Fibroblast of lung (primary cell): Measurements from ENCODE around the gene RCAN1.

Experiments used
- CTCF ChIP-seq, 2 donors: IDR thresholded peaks in 1 of 2; conservative IDR thresholded peaks in 1 of 2; 1 replicate in 1 of 2; 2 replicates in 1 of 2; pipeline ENCODE4 v1.5.1; 2011 to 2012; ENCODE audit warnings: low read length in 2 of 2, control low read depth in 1 of 2, inconsistent platforms in 1 of 2, low read depth in 1 of 2, mild to moderate bottlenecking in 1 of 2
- EZH2 ChIP-seq: IDR thresholded peaks from 2 replicates; pipeline ENCODE4 v1.5.1; 2012; ENCODE audit warnings: low read length, control low read depth, mild to moderate bottlenecking; ENCODE audit errors: missing control alignments

DNA sequence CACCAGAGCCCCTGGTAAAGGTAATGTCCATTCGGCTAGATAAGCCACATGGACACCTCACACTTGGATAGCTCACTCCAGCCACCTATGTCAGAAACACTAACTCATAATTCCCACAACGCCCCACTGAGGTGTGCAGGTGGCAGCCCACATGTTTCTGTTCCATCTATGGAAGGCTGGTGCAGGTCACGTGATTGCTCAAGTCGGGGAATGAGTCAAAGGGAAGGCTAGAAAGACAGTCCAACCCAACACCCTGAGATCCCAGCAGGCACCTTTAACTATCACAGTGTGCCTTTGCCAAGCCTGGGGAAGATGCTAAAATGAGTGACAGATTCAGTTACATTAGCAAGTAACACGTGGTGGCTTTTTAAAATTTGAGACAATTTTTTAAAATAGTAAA lies 57.7 kb downstream of the RCAN1 start:
- no peak for TF ChIP-seq CTCF (conservative IDR thresholded peaks at IDR 0.05 in 1 of 2, IDR thresholded peaks at IDR 0.05 in 1 of 2; ENCODE audit: low read depth in 1 of 2, low read length in 2 of 2)
- no peak for TF ChIP-seq EZH2
